IMR-90 (cell line): ENCODE data around the gene PTK6. TPM values are rescaled to one million over a fixed set of nuclear protein-coding genes. Genes with fewer than 3 reads are reported as not detected.

ENCODE experiments used
- ATAC-seq: fragments of 200-7000 bp; cut with Tn5 transposase; 2 replicates; pipeline ENCODE4 v1.9.1; 2020; ENCODE audit warnings: low read depth, mild to moderate bottlenecking, moderate library complexity
- BruUV-seq: library from RNA; stranded (reverse); fragments of 400-500 nt; replicated peaks from 2 replicates; lab custom pipeline; 2021; lab: Mats Ljungman, UMichigan
- CTCF ChIA-PET: fragments of 300-600 bp; formaldehyde crosslinking; extraction: SDS; loops from one replicate; lab custom pipeline; 2021; ENCODE audit warnings: antibody characterized with exemption; lab: Yijun Ruan, JAX
- POLR2A ChIA-PET: fragments of 300-600 bp; sonication (Branson Sonifier 250); formaldehyde crosslinking; loops from one replicate; lab custom pipeline; 2022; ENCODE audit warnings: antibody characterized with exemption; ENCODE audit not compliant: unreplicated experiment; lab: Charles Lee
- DNase-seq: peaks from one replicate; pipeline ENCODE4 v3.0.0; 2013
- H2AFZ ChIP-seq: replicated peaks from 2 replicates; pipeline ENCODE3; 2013; ENCODE audit warnings: low read length, mild to moderate bottlenecking; ENCODE audit not compliant: poor library complexity
- H2AK5ac ChIP-seq: 2 replicates; pipeline ENCODE4 v1.6.1; 2013; ENCODE audit warnings: low read depth, low read length, inconsistent platforms
- H2AK9ac ChIP-seq: replicated peaks from 2 replicates; pipeline ENCODE3; 2013; ENCODE audit warnings: mild to moderate bottlenecking, low read depth, low read length, moderate library complexity; ENCODE audit not compliant: poor library complexity
- H2BK120ac ChIP-seq: 2 replicates; pipeline ENCODE4 v1.6.1; 2013; ENCODE audit warnings: low read depth, low read length, inconsistent platforms
- H2BK15ac ChIP-seq: 3 replicates; pipeline ENCODE4 v1.6.1; 2013; ENCODE audit warnings: low read depth, low read length, inconsistent platforms
- H2BK20ac ChIP-seq: 2 replicates; pipeline ENCODE4 v1.6.1; 2013; ENCODE audit warnings: low read depth, mild to moderate bottlenecking, inconsistent platforms, low read length, moderate library complexity
- H2BK5ac ChIP-seq: 2 replicates; pipeline ENCODE4 v1.6.1; 2013; ENCODE audit warnings: mild to moderate bottlenecking, low read depth, low read length, inconsistent platforms; ENCODE audit not compliant: poor library complexity, severe bottlenecking
- H3K14ac ChIP-seq: replicated peaks from 2 replicates; pipeline ENCODE4 v1.6.1; 2013; ENCODE audit warnings: low read depth, low read length, inconsistent platforms
- H3K18ac ChIP-seq: 2 replicates; pipeline ENCODE4 v1.6.1; 2013; ENCODE audit warnings: low read depth, low read length, control low read depth
- H3K23ac ChIP-seq: 2 replicates; pipeline ENCODE4 v1.6.1; 2013; ENCODE audit warnings: low read depth, low read length, inconsistent platforms
- H3K27ac ChIP-seq: 2 replicates; pipeline ENCODE4 v1.5.1; 2013; ENCODE audit warnings: mild to moderate bottlenecking, control low read depth, low read length; ENCODE audit not compliant: insufficient read depth
- H3K27me3 ChIP-seq: 2 replicates; pipeline ENCODE4 v1.6.1; 2013; ENCODE audit warnings: low read length; ENCODE audit not compliant: control insufficient read depth, insufficient read depth
- H3K36me3 ChIP-seq: 2 replicates; pipeline ENCODE4 v1.6.1; 2013; ENCODE audit warnings: low read length, mixed read lengths; ENCODE audit not compliant: control insufficient read depth, insufficient read depth
- H3K4ac ChIP-seq: 2 replicates; pipeline ENCODE4 v1.6.1; 2013; ENCODE audit warnings: low read depth, low read length, inconsistent platforms
- H3K4me1 ChIP-seq: 2 replicates; pipeline ENCODE4 v1.6.1; 2013; ENCODE audit warnings: low read length, mixed read lengths; ENCODE audit not compliant: control insufficient read depth, insufficient read depth
- H3K4me2 ChIP-seq: 2 replicates; pipeline ENCODE4 v1.6.1; 2013; ENCODE audit warnings: low read depth, mild to moderate bottlenecking, control low read depth, low read length, moderate library complexity
- H3K4me3 ChIP-seq: 2 replicates; pipeline ENCODE4 v1.5.1; 2013; ENCODE audit warnings: low read depth, mild to moderate bottlenecking, control low read depth, low read length, moderate library complexity; ENCODE audit not compliant: insufficient read depth
- H3K56ac ChIP-seq: 2 replicates; pipeline ENCODE4 v1.6.1; 2013; ENCODE audit warnings: low read length, inconsistent platforms; ENCODE audit not compliant: insufficient read depth; ENCODE audit errors: extremely low read depth
- H3K79me1 ChIP-seq, 2 experiments: 2 replicates each; pipeline ENCODE4 v1.6.1; 2013; ENCODE audit warnings: low read length in 2 of 2, inconsistent platforms in 1 of 2, low read depth in 1 of 2
- H3K9ac ChIP-seq: 2 replicates; pipeline ENCODE4 v1.6.1; 2013; ENCODE audit warnings: low read depth, low read length, control low read depth
- H3K9me1 ChIP-seq: 2 replicates; pipeline ENCODE4 v1.6.1; 2013; ENCODE audit warnings: low read length, inconsistent platforms; ENCODE audit not compliant: insufficient read depth
- H3K9me3 ChIP-seq: 2 replicates; pipeline ENCODE4 v1.6.1; 2013; ENCODE audit warnings: low read length; ENCODE audit not compliant: control insufficient read depth, insufficient read depth
- H4K20me1 ChIP-seq: 2 replicates; pipeline ENCODE4 v1.6.1; 2013; ENCODE audit warnings: low read length, inconsistent platforms; ENCODE audit not compliant: insufficient read depth
- H4K5ac ChIP-seq: 2 replicates; pipeline ENCODE4 v1.6.1; 2013; ENCODE audit warnings: mild to moderate bottlenecking, low read depth, low read length, control low read depth
- H4K8ac ChIP-seq, 2 experiments: 2 replicates each; pipeline ENCODE4 v1.6.1; 2013; ENCODE audit warnings: low read depth in 2 of 2, low read length in 2 of 2, control low read depth in 1 of 2, inconsistent platforms in 1 of 2
- H4K91ac ChIP-seq: 2 replicates; pipeline ENCODE4 v1.6.1; 2013; ENCODE audit warnings: low read depth, low read length, inconsistent platforms; ENCODE audit not compliant: insufficient read depth
- POLR2A ChIP-seq: IDR thresholded peaks from 2 replicates; pipeline ENCODE4 v1.6.1; 2012; ENCODE audit warnings: mild to moderate bottlenecking, low read depth, low read length
- WGBS, 2 experiments: methylation state at CpG; one replicate each; pipeline versions ENCODE4 v1.1.5 to v1.1.7; 2013; ENCODE audit warnings: missing lambda C conversion rate in 2 of 2; ENCODE audit not compliant: insufficient read length in 1 of 2; ENCODE audit errors: extremely low coverage in 2 of 2; 5-methylcytosine and 5-hydroxymethylcytosine counted together
- dilution Hi-C: fragments of 300-500 bp; cut with HindIII; formaldehyde crosslinking; loops from one replicate; pipeline ENCODE4 v1.14.3; 2018; ENCODE audit warnings: low sequenced_read_pairs; ENCODE audit not compliant: unreplicated experiment
- in situ Hi-C: fragments of 300-500 bp; cut with MboI; formaldehyde crosslinking; loops from 3 replicates; pipeline ENCODE4 v1.14.3; 2019; ENCODE audit warnings: low sequenced_read_pairs, inconsistent platforms, mixed read lengths
- intact Hi-C: fragments of 100-400 bp; cut with micrococcal nuclease; formaldehyde crosslinking; loops from 2 replicates; pipeline ENCODE4 v1.10.0; 2022
- polyA plus RNA-seq, 3 experiments: library from polyadenylated mRNA; depleted of rRNA; stranded (reverse); fragments of >200 nt; gene quantifications; 2 replicates each; pipeline ENCODE4 v1.2.3, GENCODE V29; 2012; ENCODE audit warnings: low replicate concordance in 1 of 3
- total RNA-seq: library from RNA; depleted of rRNA; stranded (reverse); fragments of >200 nt; gene quantifications from 2 replicates; pipeline ENCODE4 v1.2.3, GENCODE V29; 2012

PTK6 gene
- total and polyA plus RNA-seq, 2 of the 4 experiments (the other 2 are of a cell fraction), result not detected

DNA sequence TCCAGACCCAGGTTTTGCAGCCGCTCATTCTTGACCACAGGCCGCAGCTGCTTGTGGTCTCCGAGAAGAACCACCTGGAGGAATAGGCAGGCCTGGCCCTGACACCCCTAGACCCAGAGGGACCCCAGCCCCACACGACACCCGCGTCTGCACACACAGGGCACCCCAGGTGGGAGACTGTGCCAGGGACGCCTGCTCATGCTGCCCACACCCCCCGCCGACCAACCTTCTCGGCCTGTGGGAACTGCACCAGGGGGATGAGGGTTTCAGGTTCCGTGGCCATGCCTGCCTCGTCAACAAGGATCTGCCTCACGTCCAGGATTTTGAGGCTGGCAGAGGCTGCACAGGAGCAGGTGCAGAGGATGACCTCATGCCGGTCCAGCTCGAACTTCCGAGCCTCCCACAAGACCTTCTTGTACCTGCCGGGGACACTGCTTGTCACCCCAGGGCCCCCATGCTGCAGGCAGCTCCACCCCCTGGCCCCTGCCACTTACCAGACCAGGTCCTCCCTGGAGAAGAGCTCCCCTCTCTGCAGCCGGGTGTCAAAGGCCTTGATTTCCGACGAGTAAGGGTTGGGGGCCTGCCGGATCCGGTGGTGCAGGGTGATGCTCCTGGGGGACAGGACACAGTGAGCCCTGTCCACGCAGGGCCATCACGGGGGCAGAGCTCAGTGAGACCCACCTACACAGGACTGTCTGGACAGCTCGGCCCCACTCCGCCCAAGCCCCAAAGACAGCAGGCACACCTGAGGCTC, 23.9 kb upstream of the PTK6 start:
- no TSS peak for BruUV-seq
- H3K36me3 ChIP-seq, result peaks cover 55% of the 10 kb centered on the region
- H4K8ac ChIP-seq, result no peak overlapping the region
- no peak overlapping the region for H2AK5ac ChIP-seq
- CTCF ChIA-PET, result no interaction called here
- H3K4ac ChIP-seq, result no peak overlapping the region
- H3K23ac ChIP-seq, result no peak overlapping the region
- H3K4me2 ChIP-seq, result no peak overlapping the region
- no peaks in the 10 kb centered on the region for H3K9me1 ChIP-seq
- dilution Hi-C loops (no loop called here), intact Hi-C loops (no loop called here), in situ Hi-C loops (no loop called here)
- no peak overlapping the region for H2BK120ac ChIP-seq
- H3K9me3 ChIP-seq, result no peaks in the 10 kb centered on the region
- H3K4me3 ChIP-seq, result no peak overlapping the region
- H3K9ac ChIP-seq, result no peak overlapping the region
- no peak overlapping the region for H2AFZ ChIP-seq
- H2BK15ac ChIP-seq, result no peak overlapping the region
- DNase-seq (no peak), ATAC-seq (no peak)
- no peak overlapping the region for H2BK20ac ChIP-seq
- H3K18ac ChIP-seq, result no peak overlapping the region
- H2BK5ac ChIP-seq, result no peak overlapping the region
- H3K79me1 ChIP-seq, result no peaks in the 10 kb centered on the region
- no peak for TF ChIP-seq POLR2A
- no peaks in the 10 kb centered on the region for H3K27me3 ChIP-seq
- no peak overlapping the region for H4K5ac ChIP-seq
- H2AK9ac ChIP-seq, result peak overlapping the region; percentile 28
- H4K20me1 ChIP-seq, result no peaks in the 10 kb centered on the region
- no peak overlapping the region for H4K91ac ChIP-seq
- no peaks in the 10 kb centered on the region for H3K4me1 ChIP-seq
- POLR2A ChIA-PET, result no interaction called here
- no peak overlapping the region for H3K56ac ChIP-seq
- H3K27ac ChIP-seq, result no peak overlapping the region
- 100% methylated on average over 4 of the region's 26 CpGs; no CpG with 5 or more reads in 1 of the 2 experiments for WGBS, 2 experiments
- H3K14ac ChIP-seq, result no peak overlapping the region
